Stomach (tissue), 9 donors: ENCODE results near the gene CLDN7. TPM values are rescaled to one million over a fixed set of nuclear protein-coding genes. Genes with fewer than 3 reads are reported as not detected.

Source experiments
- DNase-seq, 2 donors: peaks; one replicate each; pipeline versions ENCODE4 v3.0.0 to v3.0.0-alpha.2; 2013 to 2019
- H3K27ac ChIP-seq, 5 donors: fragments of 200-600 bp in 4 of 5; sonication (generic) in 4 of 5; one replicate each; pipeline ENCODE4 v1.5.1; 2013 to 2019; ENCODE audit warnings: mild to moderate bottlenecking in 1 of 5, moderate library complexity in 1 of 5
- H3K27me3 ChIP-seq, 3 donors: fragments of 200-600 bp; sonication (generic); one replicate each; pipeline ENCODE4 v1.5.1; 2017 to 2019; ENCODE audit warnings: mixed run types in 1 of 3
- H3K36me3 ChIP-seq, 4 donors: fragments of 200-600 bp; sonication (generic); 1 replicate in 3 of 4; 2 replicates in 1 of 4; pipeline ENCODE4 v1.5.1; 2016 to 2019
- H3K4me1 ChIP-seq, 4 donors: fragments of 200-600 bp; sonication (generic); one replicate each; pipeline ENCODE4 v1.5.1; 2016 to 2019
- H3K4me3 ChIP-seq, 4 donors: fragments of 200-600 bp; sonication (generic) in 3 of 4; one replicate each; pipeline ENCODE4 v1.5.1; 2016 to 2019; ENCODE audit warnings: mild to moderate bottlenecking in 1 of 4
- H3K9me3 ChIP-seq, 4 donors: fragments of 200-600 bp; sonication (generic); one replicate each; pipeline ENCODE4 v1.5.1; 2016 to 2019
- EP300 ChIP-seq: sonication (generic); formaldehyde crosslinking; IDR thresholded peaks from one replicate; pipeline ENCODE4 v1.6.1; 2017; ENCODE audit warnings: antibody characterized with exemption
- POLR2A ChIP-seq, 4 donors: fragments of 450-650 bp; IDR thresholded peaks; one replicate each; pipeline ENCODE4 v1.6.1; 2016; ENCODE audit warnings: antibody characterized with exemption in 4 of 4, control low read depth in 2 of 4, mild to moderate bottlenecking in 1 of 4, moderate library complexity in 1 of 4
- POLR2AphosphoS5 ChIP-seq, 3 donors: sonication (generic); formaldehyde crosslinking; IDR thresholded peaks; one replicate each; pipeline ENCODE4 v1.6.1; 2016; ENCODE audit warnings: antibody characterized with exemption in 3 of 3
- WGBS, 5 donors: extraction: QIAGEN DNeasy Blood & Tissue Kit in 3 of 5; methylation state at CpG; one replicate each; pipeline versions ENCODE4 v1.1.5 to v1.1.7; 2013 to 2018; 5-methylcytosine and 5-hydroxymethylcytosine counted together
- intact Hi-C: fragments of 100-400 bp; cut with DNase I; formaldehyde crosslinking; loops from one replicate; pipeline ENCODE4 v1.15.1; 2023; ENCODE audit warnings: low total_unique reads
- polyA plus RNA-seq, 3 donors: library from polyadenylated mRNA; stranded (reverse); fragments of 200-250 nt; gene quantifications; one replicate each; pipeline ENCODE4 v1.2.3, GENCODE V29; 2013
- total RNA-seq, 5 donors: library from RNA; depleted of rRNA; stranded (reverse); fragments of >200 nt; gene quantifications; one replicate each; pipeline versions ENCODE4 v1.1.0 to v1.2.3, GENCODE V29; 2014 to 2016
- TF ChIP-seq, protein P1 (sequence below), 7 experiments: fragments of 450-650 bp in 4 of 7; fragments of 200-600 bp in 3 of 7; sonication (generic) in 3 of 7; IDR thresholded peaks; one replicate each; pipeline ENCODE4 v1.5.1; 2016 to 2019; ENCODE audit warnings: antibody characterized with exemption in 7 of 7, control low read depth in 2 of 7, mild to moderate bottlenecking in 1 of 7
- donor health status: healthy with polysubstance abuse.
- donor health status: Bipolar disorder and iron deficiency.
- donor health status: healthy.

Gene CLDN7
- total and polyA plus RNA-seq, 8 donors: 1.8 to 829 (median 13.7) TPM

DNA sequence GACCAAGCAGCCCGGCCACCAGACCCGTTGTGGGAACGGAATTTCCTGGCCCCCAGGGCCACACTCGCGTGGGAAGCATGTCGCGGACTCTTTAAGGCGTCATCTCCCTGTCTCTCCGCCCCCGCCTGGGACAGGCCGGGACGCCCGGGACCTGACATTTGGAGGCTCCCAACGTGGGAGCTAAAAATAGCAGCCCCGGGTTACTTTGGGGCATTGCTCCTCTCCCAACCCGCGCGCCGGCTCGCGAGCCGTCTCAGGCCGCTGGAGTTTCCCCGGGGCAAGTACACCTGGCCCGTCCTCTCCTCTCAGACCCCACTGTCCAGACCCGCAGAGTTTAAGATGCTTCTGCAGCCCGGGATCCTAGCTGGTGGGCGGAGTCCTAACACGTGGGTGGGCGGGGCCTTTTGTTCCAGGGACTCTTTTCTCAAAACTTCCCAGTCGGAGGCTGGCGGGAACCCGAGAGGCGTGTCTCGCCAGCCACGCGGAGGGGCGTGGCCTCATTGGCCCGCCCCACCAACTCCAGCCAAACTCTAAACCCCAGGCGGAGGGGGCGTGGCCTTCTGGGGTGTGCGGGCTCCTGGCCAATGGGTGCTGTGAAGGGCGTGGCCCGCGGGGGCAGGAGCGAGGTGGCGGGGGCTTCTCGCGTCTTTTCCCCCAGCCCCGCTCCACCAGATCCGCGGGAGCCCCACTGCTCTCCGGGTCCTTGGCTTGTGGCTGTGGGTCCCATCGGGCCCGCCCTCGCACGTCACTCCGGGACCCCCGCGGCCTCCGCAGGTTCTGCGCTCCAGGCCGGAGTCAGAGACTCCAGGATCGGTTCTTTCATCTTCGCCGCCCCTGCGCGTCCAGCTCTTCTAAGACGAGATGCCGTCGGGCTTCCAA is 19.0 kb upstream of the CLDN7 start, which contains the start of gene SLC2A4:
SLC2A4 (plus strand) TSS at position 645 of the 879 bp plus-strand sequence; CDS start at position 862, 217 bp downstream.
- TF ChIP-seq, protein P1, sequence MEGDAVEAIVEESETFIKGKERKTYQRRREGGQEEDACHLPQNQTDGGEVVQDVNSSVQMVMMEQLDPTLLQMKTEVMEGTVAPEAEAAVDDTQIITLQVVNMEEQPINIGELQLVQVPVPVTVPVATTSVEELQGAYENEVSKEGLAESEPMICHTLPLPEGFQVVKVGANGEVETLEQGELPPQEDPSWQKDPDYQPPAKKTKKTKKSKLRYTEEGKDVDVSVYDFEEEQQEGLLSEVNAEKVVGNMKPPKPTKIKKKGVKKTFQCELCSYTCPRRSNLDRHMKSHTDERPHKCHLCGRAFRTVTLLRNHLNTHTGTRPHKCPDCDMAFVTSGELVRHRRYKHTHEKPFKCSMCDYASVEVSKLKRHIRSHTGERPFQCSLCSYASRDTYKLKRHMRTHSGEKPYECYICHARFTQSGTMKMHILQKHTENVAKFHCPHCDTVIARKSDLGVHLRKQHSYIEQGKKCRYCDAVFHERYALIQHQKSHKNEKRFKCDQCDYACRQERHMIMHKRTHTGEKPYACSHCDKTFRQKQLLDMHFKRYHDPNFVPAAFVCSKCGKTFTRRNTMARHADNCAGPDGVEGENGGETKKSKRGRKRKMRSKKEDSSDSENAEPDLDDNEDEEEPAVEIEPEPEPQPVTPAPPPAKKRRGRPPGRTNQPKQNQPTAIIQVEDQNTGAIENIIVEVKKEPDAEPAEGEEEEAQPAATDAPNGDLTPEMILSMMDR (IDR thresholded peaks at IDR 0.05): no peak
- TF ChIP-seq POLR2AphosphoS5 (IDR thresholded peaks at IDR 0.05) (peak in 2 of 3 donors; percentile 2 to 73), EP300 (peak; percentile 59), POLR2A (IDR thresholded peaks at IDR 0.05) (no peak)
- intact Hi-C loops: no loop called here
- Histone ChIP-seq H3K27me3 (peaks cover 0 to 35% (median 16%) of the 10 kb centered on the region in 3 donors), H3K27ac (peak within 1 kb of the TSS; percentile 48 to 92 (median 83)), H3K9me3 (no peaks in the 10 kb centered on the region), H3K4me1 (peaks cover 20 to 43% (median 35%) of the 10 kb centered on the region in 4 donors), H3K4me3 (peak within 1 kb of the TSS; percentile 43 to 60 (median 54)), H3K36me3 (peaks cover 0 to 21% (median 4%) of the 10 kb centered on the region in 4 donors)
- WGBS, 5 donors: 0 to 1% (median 1%) methylated on average over 42 to 71 of the region's 71 CpGs
- DNase-seq: peak; percentile 96 to 97

DNA sequence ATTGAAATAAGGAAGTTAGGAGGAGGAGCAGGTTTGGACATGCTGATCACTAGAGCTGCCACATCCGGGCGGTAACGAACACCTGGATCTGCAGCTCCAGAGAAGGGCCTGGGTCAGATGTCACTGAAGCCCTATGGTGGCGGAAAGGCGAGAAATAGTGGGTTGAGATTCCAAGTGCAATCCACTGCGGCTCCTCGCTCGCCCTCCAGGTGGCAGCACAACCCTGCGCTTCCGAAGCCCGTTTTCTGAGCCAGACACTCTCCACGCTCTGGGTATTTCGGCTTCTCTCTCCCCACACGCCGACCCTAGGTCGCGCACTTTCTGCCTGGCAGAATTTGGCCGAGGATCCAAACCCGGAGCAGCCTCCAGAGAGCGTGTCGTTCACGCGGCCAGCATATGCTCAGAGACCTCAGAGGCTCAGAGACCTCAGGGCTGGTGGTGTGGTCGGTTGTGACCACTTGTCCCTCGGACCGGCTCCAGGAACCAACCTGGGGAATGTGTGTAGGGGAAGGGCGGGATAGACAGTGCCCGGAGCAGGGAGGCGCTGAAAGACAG is 18.3 kb upstream of the CLDN7 start:
- H3K27ac ChIP-seq: peak overlapping the region; percentile 48 to 92 (median 83)
- intact Hi-C loops: no loop called here
- DNase-seq: peak; percentile 87 to 94
- H3K27me3 ChIP-seq: peaks cover 0 to 35% (median 16%) of the 10 kb centered on the region in 3 donors
- peaks cover 0 to 17% (median 3%) of the 10 kb centered on the region in 4 donors for H3K36me3 ChIP-seq
- WGBS, 5 donors: 0 to 1% (median 0%) methylated on average over 28 to 29 of the region's 29 CpGs
- TF ChIP-seq POLR2AphosphoS5 (IDR thresholded peaks at IDR 0.05) (peak in 1 of 3 donors; percentile 29), EP300 (no peak), POLR2A (IDR thresholded peaks at IDR 0.05) (no peak)
- TF ChIP-seq, protein P1 (IDR thresholded peaks at IDR 0.05): peak in 5 of 7 experiments; percentile 88 to 97 (median 94)
- peak overlapping the region; percentile 43 to 60 (median 54) for H3K4me3 ChIP-seq
- peaks cover 20 to 43% (median 35%) of the 10 kb centered on the region in 4 donors for H3K4me1 ChIP-seq
- H3K9me3 ChIP-seq: no peaks in the 10 kb centered on the region

DNA sequence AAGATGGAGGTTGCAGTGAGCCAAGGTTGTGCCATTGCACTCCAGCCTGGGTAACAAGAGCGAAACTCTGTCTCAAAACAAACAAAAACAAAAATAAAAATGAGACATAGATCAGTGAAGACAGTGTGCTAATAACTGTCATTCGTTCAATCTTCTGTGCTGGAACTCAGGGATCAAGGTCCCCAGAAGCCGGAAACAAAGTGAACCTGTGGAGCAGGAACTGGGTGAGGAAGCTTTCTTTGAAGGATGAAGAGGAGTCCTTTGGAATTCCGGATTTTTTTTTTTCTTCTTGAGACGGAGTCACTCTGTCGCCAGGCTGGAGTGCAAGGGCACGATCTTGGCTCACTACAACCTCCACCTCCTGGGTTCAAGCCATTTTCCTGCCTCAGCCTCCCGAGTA is 17.2 kb upstream of the CLDN7 start:
- Histone ChIP-seq H3K4me3 (no peak overlapping the region), H3K9me3 (no peaks in the 10 kb centered on the region), H3K36me3 (peaks cover 0 to 6% (median 0%) of the 10 kb centered on the region in 4 donors), H3K27me3 (peaks cover 0 to 31% (median 16%) of the 10 kb centered on the region in 3 donors), H3K4me1 (peaks cover 20 to 42% (median 32%) of the 10 kb centered on the region in 4 donors), H3K27ac (no peak overlapping the region)
- WGBS, 5 donors: 68 to 85% (median 83%) methylated on average over 8 of the region's 8 CpGs
- intact Hi-C loops: loop anchor here (10.0 kb wide), 1 partner anchor 65 kb away; no protein-coding TSS in a partner anchor
- TF ChIP-seq POLR2AphosphoS5 (IDR thresholded peaks at IDR 0.05) (no peak), POLR2A (IDR thresholded peaks at IDR 0.05) (no peak), EP300 (no peak)
- TF ChIP-seq, protein P1 (IDR thresholded peaks at IDR 0.05): no peak
- DNase-seq: no peak

DNA sequence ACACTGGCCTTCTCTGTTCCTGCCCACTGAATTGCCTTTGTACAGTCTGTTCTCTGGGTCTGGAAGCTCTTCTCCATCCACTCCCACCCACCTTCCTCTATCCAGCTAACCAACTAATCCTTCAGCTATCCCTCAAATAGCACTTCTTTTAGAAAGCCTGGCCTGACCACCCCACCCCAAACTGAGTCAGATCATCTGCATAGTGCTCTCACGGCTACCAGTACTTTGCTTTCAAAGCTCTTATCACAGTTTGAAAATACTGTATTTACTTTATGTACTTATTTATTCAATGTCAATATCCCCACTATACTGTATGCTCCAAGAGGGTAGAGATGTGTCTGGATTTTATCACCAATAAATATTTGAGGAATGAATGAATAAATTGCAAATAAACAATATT is 4.5 kb upstream of the CLDN7 start:
- no peak for DNase-seq
- TF ChIP-seq, protein P1 (IDR thresholded peaks at IDR 0.05): no peak
- TF ChIP-seq POLR2AphosphoS5 (IDR thresholded peaks at IDR 0.05): no peak
- no peak for TF ChIP-seq POLR2A (IDR thresholded peaks at IDR 0.05)
- TF ChIP-seq EP300: no peak
- Histone ChIP-seq H3K27ac (no peak overlapping the region), H3K4me3 (no peak overlapping the region), H3K9me3 (no peaks in the 10 kb centered on the region), H3K36me3 (no peaks in the 10 kb centered on the region), H3K27me3 (peaks cover 7 to 82% (median 37%) of the 10 kb centered on the region in 3 donors), H3K4me1 (peaks cover 20 to 27% (median 22%) of the 10 kb centered on the region in 4 donors)
- WGBS, 5 donors: 19 to 55% (median 37%) methylated on average over 1 of the region's 1 CpG
- intact Hi-C loops: no loop called here
